22Rv1 (cell line): ENCODE data around the gene CFAP57.

Experiments used
- CTCF ChIP-seq: fragments of 450-650 bp; IDR thresholded peaks from 2 replicates; pipeline ENCODE4 v1.5.1; 2017; ENCODE audit warnings: mild to moderate bottlenecking
- ZFX ChIP-seq: fragments of 450-650 bp; IDR thresholded peaks from 2 replicates; pipeline ENCODE4 v1.6.1; 2017; ENCODE audit warnings: antibody characterized with exemption, borderline replicate concordance

GRCh38 chr1:43135857-43136781 is 36.0 kb upstream of the CFAP57 start:
- TF ChIP-seq CTCF (no peak), ZFX (no peak)
